H9 (cell line): ENCODE results near the gene TCF20. TPM values are rescaled to one million over a fixed set of nuclear protein-coding genes. Genes with fewer than 3 reads are reported as not detected.

Experiments used
- DNase-seq: peaks from one replicate; pipeline ENCODE4 v3.0.0-alpha.2; 2017
- H2AFZ ChIP-seq: one replicate; pipeline ENCODE4 v1.6.1; 2013; ENCODE audit warnings: mild to moderate bottlenecking, low read length, control low read depth, moderate library complexity
- H2AK5ac ChIP-seq: 2 replicates; pipeline ENCODE4 v1.6.1; 2013; ENCODE audit warnings: low read length, control low read depth, mixed read lengths; ENCODE audit not compliant: insufficient read length
- H2BK120ac ChIP-seq: one replicate; pipeline ENCODE4 v1.6.1; 2013; ENCODE audit warnings: low read depth, mild to moderate bottlenecking, low read length, control low read depth, inconsistent platforms; ENCODE audit not compliant: poor library complexity, severe bottlenecking
- H2BK12ac ChIP-seq: 2 replicates; pipeline ENCODE4 v1.6.1; 2013; ENCODE audit warnings: low read length, control low read depth, mixed read lengths, low read depth; ENCODE audit not compliant: insufficient read length
- H2BK15ac ChIP-seq: 2 replicates; pipeline ENCODE4 v1.6.1; 2013; ENCODE audit warnings: low read depth, low read length, control low read depth
- H2BK20ac ChIP-seq: one replicate; pipeline ENCODE4 v1.6.1; 2013; ENCODE audit warnings: low read depth, mild to moderate bottlenecking, low read length, control low read depth, inconsistent platforms; ENCODE audit not compliant: poor library complexity, severe bottlenecking
- H2BK5ac ChIP-seq: 2 replicates; pipeline ENCODE4 v1.6.1; 2013; ENCODE audit warnings: low read length, control low read depth, mixed read lengths; ENCODE audit not compliant: insufficient read length
- H3K14ac ChIP-seq: 2 replicates; pipeline ENCODE4 v1.6.1; 2013; ENCODE audit warnings: low read length, control low read depth; ENCODE audit not compliant: insufficient read depth
- H3K18ac ChIP-seq: 2 replicates; pipeline ENCODE4 v1.6.1; 2013; ENCODE audit warnings: low read depth, mild to moderate bottlenecking, mixed read lengths, low read length, control low read depth; ENCODE audit not compliant: insufficient read length
- H3K23ac ChIP-seq: 2 replicates; pipeline ENCODE4 v1.6.1; 2013; ENCODE audit warnings: low read length, control low read depth, mixed read lengths, low read depth; ENCODE audit not compliant: insufficient read length
- H3K23me2 ChIP-seq: 2 replicates; pipeline ENCODE4 v1.6.1; 2013; ENCODE audit warnings: low read depth, mild to moderate bottlenecking, mixed read lengths, low read length, control low read depth; ENCODE audit not compliant: insufficient read length, poor library complexity, severe bottlenecking
- H3K27ac ChIP-seq: 2 replicates; pipeline ENCODE4 v1.5.1; 2013; ENCODE audit warnings: low read length, control low read depth, mixed read lengths, low read depth; ENCODE audit not compliant: insufficient read length
- H3K27me3 ChIP-seq: 2 replicates; pipeline ENCODE4 v1.6.1; 2013; ENCODE audit warnings: low read length, control low read depth, inconsistent platforms; ENCODE audit not compliant: insufficient read depth
- H3K4ac ChIP-seq: 2 replicates; pipeline ENCODE4 v1.6.1; 2013; ENCODE audit warnings: low read depth, mild to moderate bottlenecking, control low read depth, inconsistent platforms, low read length, moderate library complexity
- H3K4me1 ChIP-seq: 2 replicates; pipeline ENCODE4 v1.6.1; 2013; ENCODE audit warnings: low read length, control low read depth, inconsistent platforms; ENCODE audit not compliant: insufficient read depth
- H3K4me2 ChIP-seq: 2 replicates; pipeline ENCODE4 v1.6.1; 2013; ENCODE audit warnings: low read length, control low read depth, mixed read lengths; ENCODE audit not compliant: insufficient read length, insufficient read depth
- H3K56ac ChIP-seq: 2 replicates; pipeline ENCODE4 v1.6.1; 2013; ENCODE audit warnings: low read depth, mild to moderate bottlenecking, mixed read lengths, low read length, control low read depth; ENCODE audit not compliant: insufficient read length
- H3K79me1 ChIP-seq: 2 replicates; pipeline ENCODE4 v1.6.1; 2013; ENCODE audit warnings: low read depth, mild to moderate bottlenecking, moderate library complexity, low read length, control low read depth, inconsistent platforms; ENCODE audit not compliant: insufficient read depth, poor library complexity, severe bottlenecking
- H3K79me2 ChIP-seq: 2 replicates; pipeline ENCODE4 v1.6.1; 2013; ENCODE audit warnings: low read length, control low read depth, inconsistent platforms; ENCODE audit not compliant: insufficient read depth
- H3K9ac ChIP-seq: 2 replicates; pipeline ENCODE4 v1.6.1; 2013; ENCODE audit warnings: low read length, control low read depth, mixed read lengths; ENCODE audit not compliant: insufficient read length; ENCODE audit errors: extremely low read depth
- H3K9me3 ChIP-seq: one replicate; pipeline ENCODE4 v1.6.1; 2013; ENCODE audit warnings: low read depth, low read length, inconsistent platforms; ENCODE audit not compliant: control insufficient read depth
- H3T11ph ChIP-seq: one replicate; pipeline ENCODE4 v1.6.1; 2013; ENCODE audit warnings: mild to moderate bottlenecking, low read length, control low read depth, inconsistent platforms
- H4K20me1 ChIP-seq: one replicate; pipeline ENCODE4 v1.6.1; 2013; ENCODE audit not compliant: control insufficient read depth, insufficient read length, insufficient read depth
- H4K5ac ChIP-seq: 2 replicates; pipeline ENCODE4 v1.6.1; 2013; ENCODE audit warnings: low read depth, mild to moderate bottlenecking, mixed read lengths, low read length, control low read depth; ENCODE audit not compliant: insufficient read length
- H4K8ac ChIP-seq: replicated peaks from 2 replicates; pipeline ENCODE4 v1.6.1; 2013; ENCODE audit warnings: low read length, control low read depth, mixed read lengths, low read depth; ENCODE audit not compliant: insufficient read length
- H4K91ac ChIP-seq: 2 replicates; pipeline ENCODE4 v1.6.1; 2013; ENCODE audit warnings: low read depth, mild to moderate bottlenecking, moderate library complexity, mixed read lengths, low read length, control low read depth; ENCODE audit not compliant: insufficient read length
- H3K27ac Mint-ChIP-seq, 3 experiments: 2 replicates in 2 of 3; 3 replicates in 1 of 3; pipeline ENCODE4 v1.8.0; 2020 to 2021; ENCODE audit warnings: mixed read lengths in 3 of 3, mild to moderate bottlenecking in 1 of 3, moderate library complexity in 1 of 3
- H3K27me3 Mint-ChIP-seq: 2 replicates; pipeline ENCODE4 v1.8.0; 2021; ENCODE audit warnings: low read depth, mild to moderate bottlenecking, moderate library complexity, mixed read lengths
- H3K36me3 Mint-ChIP-seq, 3 experiments: 2 replicates in 2 of 3; 3 replicates in 1 of 3; pipeline ENCODE4 v1.8.0; 2020 to 2021; ENCODE audit warnings: low read depth in 3 of 3, mixed read lengths in 3 of 3; ENCODE audit not compliant: insufficient read depth in 1 of 3
- H3K4me1 Mint-ChIP-seq, 2 experiments: 2 replicates each; pipeline ENCODE4 v1.8.0; 2020; ENCODE audit warnings: mixed read lengths in 2 of 2
- H3K4me3 Mint-ChIP-seq, 2 experiments: 2 replicates in 1 of 2; 3 replicates in 1 of 2; pipeline ENCODE4 v1.8.0; 2020 to 2021; ENCODE audit warnings: mild to moderate bottlenecking in 2 of 2, mixed read lengths in 2 of 2, moderate library complexity in 1 of 2
- H3K9me3 Mint-ChIP-seq, 2 experiments: 2 replicates in 1 of 2; 3 replicates in 1 of 2; pipeline ENCODE4 v1.8.0; 2020; ENCODE audit warnings: mild to moderate bottlenecking in 2 of 2, mixed read lengths in 2 of 2, moderate library complexity in 1 of 2
- WGBS: extraction: QIAGEN DNeasy Blood & Tissue Kit; methylation state at CpG from one replicate; pipeline ENCODE4 v1.1.7; 2013; ENCODE audit warnings: missing lambda C conversion rate, low lambda C conversion rate, mixed read lengths; ENCODE audit not compliant: insufficient read length; ENCODE audit errors: extremely low coverage; 5-methylcytosine and 5-hydroxymethylcytosine counted together
- total RNA-seq: library from RNA; stranded (reverse); gene quantifications from 2 replicates; pipeline ENCODE4 v1.2.1, GENCODE V29; 2021
- TF ChIP-seq, protein P1 (sequence below): fragments of 200-600 bp; sonication (generic); conservative IDR thresholded peaks from 3 replicates; pipeline ENCODE4 v1.8.0; 2021; ENCODE audit warnings: antibody characterized with exemption, mild to moderate bottlenecking

TCF20 gene
- total RNA-seq, 1 experiment from 2014 or later: 75.6 TPM

DNA sequence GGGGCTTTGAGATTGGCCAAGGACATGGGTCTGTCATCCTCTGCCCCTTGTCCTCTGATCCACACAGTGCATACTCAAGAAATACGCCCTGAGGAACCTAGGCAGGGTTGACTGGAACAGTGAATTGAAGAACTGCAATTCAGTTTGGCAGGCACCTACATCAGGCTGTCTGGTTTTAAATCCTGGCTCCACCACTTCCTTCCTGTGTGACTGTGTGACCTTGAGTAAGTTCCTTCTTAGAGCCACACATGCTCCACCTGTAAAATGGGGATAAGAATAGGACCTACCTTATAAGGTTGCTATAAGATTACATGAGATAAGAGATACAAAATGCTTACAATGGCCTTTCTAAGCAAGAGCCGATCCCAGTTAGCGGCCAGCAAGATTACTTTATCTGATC lies 15.8 kb upstream of the TCF20 start:
- Histone ChIP-seq H4K5ac (no peak overlapping the region), H3K18ac (no peak overlapping the region), H2BK15ac (no peak overlapping the region), H4K20me1 (no peaks in the 10 kb centered on the region), H3K23ac (no peak overlapping the region), H3K9me3 (no peaks in the 10 kb centered on the region), H2AK5ac (no peak overlapping the region), H3K56ac (no peak overlapping the region), H3K27me3 (peaks cover 13% of the 10 kb centered on the region; the same call in 1 of the 2 replicates), H2BK120ac (no peak overlapping the region), H4K8ac (no peak overlapping the region), H2AFZ (no peak overlapping the region), H3K79me1 (no peaks in the 10 kb centered on the region), H3K4ac (no peak overlapping the region), H3K23me2 (peaks cover 8% of the 10 kb centered on the region), H3K14ac (no peak overlapping the region), H3K9ac (no peak overlapping the region), H3K4me1 (no peaks in the 10 kb centered on the region), H3K27ac (no peak overlapping the region), H2BK12ac (no peak overlapping the region), H3T11ph (no peak overlapping the region), H2BK20ac (no peak overlapping the region), H4K91ac (no peak overlapping the region), H3K4me2 (no peak overlapping the region), H2BK5ac (no peak overlapping the region), H3K79me2 (no peaks in the 10 kb centered on the region)
- Mint-ChIP-seq H3K27me3 (peaks cover 71% of the 10 kb centered on the region), H3K4me3 (no peak overlapping the region; a peak in 1 of 5 replicates), H3K36me3 (no peaks in the 10 kb centered on the region), H3K4me1 (peaks cover 4 to 33% of the 10 kb centered on the region in 2 experiments), H3K9me3 (no peaks in the 10 kb centered on the region), H3K27ac (no peak overlapping the region)
- TF ChIP-seq, protein P1, sequence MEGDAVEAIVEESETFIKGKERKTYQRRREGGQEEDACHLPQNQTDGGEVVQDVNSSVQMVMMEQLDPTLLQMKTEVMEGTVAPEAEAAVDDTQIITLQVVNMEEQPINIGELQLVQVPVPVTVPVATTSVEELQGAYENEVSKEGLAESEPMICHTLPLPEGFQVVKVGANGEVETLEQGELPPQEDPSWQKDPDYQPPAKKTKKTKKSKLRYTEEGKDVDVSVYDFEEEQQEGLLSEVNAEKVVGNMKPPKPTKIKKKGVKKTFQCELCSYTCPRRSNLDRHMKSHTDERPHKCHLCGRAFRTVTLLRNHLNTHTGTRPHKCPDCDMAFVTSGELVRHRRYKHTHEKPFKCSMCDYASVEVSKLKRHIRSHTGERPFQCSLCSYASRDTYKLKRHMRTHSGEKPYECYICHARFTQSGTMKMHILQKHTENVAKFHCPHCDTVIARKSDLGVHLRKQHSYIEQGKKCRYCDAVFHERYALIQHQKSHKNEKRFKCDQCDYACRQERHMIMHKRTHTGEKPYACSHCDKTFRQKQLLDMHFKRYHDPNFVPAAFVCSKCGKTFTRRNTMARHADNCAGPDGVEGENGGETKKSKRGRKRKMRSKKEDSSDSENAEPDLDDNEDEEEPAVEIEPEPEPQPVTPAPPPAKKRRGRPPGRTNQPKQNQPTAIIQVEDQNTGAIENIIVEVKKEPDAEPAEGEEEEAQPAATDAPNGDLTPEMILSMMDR: no peak
- WGBS: no CpG with 5 or more reads among the region's 3 CpGs
- DNase-seq: no peak
